H1 (cell line): ENCODE data around the gene ZNF608.

Source experiments
- CBX5 ChIP-seq: fragments of 300-800, 300-1000 bp; sonication (generic); IDR thresholded peaks from 2 replicates; pipeline ENCODE4 v1.7.1; 2016; ENCODE audit warnings: antibody characterized with exemption, low read length, low read depth
- CEBPB ChIP-seq: IDR thresholded peaks from 2 replicates; pipeline ENCODE4 v1.6.1; 2012; ENCODE audit warnings: low read depth, low read length
- TF ChIP-seq, protein P1 (sequence below): IDR thresholded peaks from 2 replicates; pipeline ENCODE4 v1.6.1; 2012; ENCODE audit warnings: inconsistent platforms

DNA sequence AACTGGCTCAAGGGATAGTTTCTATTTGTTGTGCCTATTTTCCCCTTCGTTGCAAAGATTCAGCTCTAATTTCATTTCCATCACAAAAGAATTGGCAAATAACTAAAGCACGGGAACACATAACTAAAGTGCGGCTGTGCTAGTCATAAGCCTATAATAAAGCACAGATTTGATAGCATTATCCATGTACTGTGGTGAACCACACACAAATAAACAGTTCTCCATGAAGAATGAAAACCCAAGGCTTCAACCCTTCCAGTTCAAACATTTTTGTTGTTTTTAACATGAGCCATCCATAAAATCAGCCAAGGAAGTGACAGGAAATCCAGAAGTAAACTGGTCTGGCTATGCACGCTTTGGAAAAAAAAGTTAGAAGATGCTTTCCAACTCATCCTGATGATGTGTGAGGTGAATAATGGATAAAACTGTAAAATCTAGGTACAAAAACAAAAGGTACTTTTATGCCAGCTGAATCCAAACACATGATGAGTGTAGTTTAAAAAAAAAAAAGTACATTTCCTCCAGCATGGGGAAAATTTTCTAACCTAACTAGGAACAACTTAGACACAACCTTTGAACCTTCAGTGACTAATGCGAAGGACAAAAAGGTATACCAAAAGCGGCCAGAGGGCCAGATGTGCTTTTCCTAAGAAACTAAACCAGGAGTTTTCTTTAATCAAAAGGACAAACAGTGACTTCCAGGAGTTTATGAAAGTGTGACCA lies 10.2 kb downstream of the ZNF608 start:
- TF ChIP-seq CEBPB (no peak), CBX5 (no peak)
- TF ChIP-seq, protein P1, sequence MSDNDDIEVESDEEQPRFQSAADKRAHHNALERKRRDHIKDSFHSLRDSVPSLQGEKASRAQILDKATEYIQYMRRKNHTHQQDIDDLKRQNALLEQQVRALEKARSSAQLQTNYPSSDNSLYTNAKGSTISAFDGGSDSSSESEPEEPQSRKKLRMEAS = no peak
